Medulla oblongata (tissue), 1 donor: Measurements from ENCODE around the gene DLG5.
"Not testable (repeated sequence)": the region's sequence is repeated elsewhere in the genome, so short reads cannot be mapped to it uniquely, and the experiment has no call there.

Experiments
- DNase-seq: peaks from one replicate; pipeline ENCODE4 v3.0.0-alpha.2; 2015; ENCODE audit errors: extremely low spot score

Gene DLG5

GRCh38 chr10:77768039-77768438, 158.5 kb downstream of the DLG5 start:
- no peak for DNase-seq

- no peak for DNase-seq
Measured at GRCh38 chr10:77763453-77764430, 162.8 kb downstream of the DLG5 start.

- DNase-seq: not testable (repeated sequence)
Measured at GRCh38 chr10:77758406-77758805, 168.1 kb downstream of the DLG5 start.

GRCh38 chr10:77756319-77757232, 170.0 kb downstream of the DLG5 start:
- DNase-seq: peak; percentile 50

- no peak for DNase-seq
Measured at GRCh38 chr10:77746047-77746707, 180.4 kb downstream of the DLG5 start.

GRCh38 chr10:77744245-77744644, 182.3 kb downstream of the DLG5 start:
- no peak for DNase-seq

- DNase-seq: no peak
Measured at GRCh38 chr10:77742172-77742571, 184.4 kb downstream of the DLG5 start.

- DNase-seq: no peak
Measured at GRCh38 chr10:77741746-77742145, 184.8 kb downstream of the DLG5 start.
